ENCODE data around the gene PCNX2. TPM values are rescaled to one million over a fixed set of nuclear protein-coding genes. Genes with fewer than 3 reads are reported as not detected.
"Not testable (repeated sequence)": the region's sequence is repeated elsewhere in the genome, so short reads cannot be mapped to it uniquely, and the experiment has no call there.

The PCNX2 gene
- polyA plus RNA-seq, 1 donor (not counting 4 experiments of a cell fraction or from before 2014, with no cell fraction given): 18.0 TPM

DNA sequence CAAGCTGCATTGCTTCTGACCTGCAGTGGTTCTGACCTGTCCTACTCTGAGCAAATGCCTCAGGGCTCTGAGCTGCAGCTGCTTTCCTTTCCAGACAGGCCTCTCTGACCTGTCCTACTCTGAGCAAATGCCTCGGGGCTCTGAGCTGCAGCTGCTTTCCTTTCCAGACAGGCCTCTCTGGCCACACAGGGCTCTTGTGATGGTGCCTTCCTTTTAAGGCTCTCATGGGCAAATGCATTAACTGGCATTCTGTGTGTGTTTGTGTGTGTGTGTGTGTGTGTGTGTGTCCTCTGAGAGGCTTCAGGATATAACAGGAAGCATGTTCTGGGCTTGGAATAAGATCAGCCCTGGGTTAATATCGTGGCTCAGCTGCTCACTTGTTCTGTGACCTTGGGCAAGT is 213.8 kb downstream of the PCNX2 start:
- no peak overlapping the region for H3K27ac ChIP-seq (ENCODE audit: control insufficient read depth, insufficient read depth, low read length)
- no peak overlapping the region for H3K9ac ChIP-seq (ENCODE audit: control insufficient read depth, extremely low read depth, insufficient read depth, low read length)
- H3K9me1 ChIP-seq (ENCODE audit: control insufficient read depth, extremely low read depth, insufficient read depth, low read length): no peaks in the 10 kb centered on the region
- H3K4me3 ChIP-seq (ENCODE audit: control insufficient read depth in 2 of 3, extremely low read depth in 1 of 3, insufficient read depth in 2 of 3, low read depth in 1 of 3, low read length in 3 of 3): no peak overlapping the region
- no peak overlapping the region for H2AFZ ChIP-seq (ENCODE audit: control insufficient read depth, low read length)
- H3K4me2 ChIP-seq (ENCODE audit: control insufficient read depth, extremely low read depth, insufficient read depth, low read depth, low read length): no peak overlapping the region
- dilution Hi-C loops (cut with MboI; ENCODE audit: extremely low pct_ligation_motif_present, low sequenced_read_pairs): no loop called here
- TF ChIP-seq, protein P1, sequence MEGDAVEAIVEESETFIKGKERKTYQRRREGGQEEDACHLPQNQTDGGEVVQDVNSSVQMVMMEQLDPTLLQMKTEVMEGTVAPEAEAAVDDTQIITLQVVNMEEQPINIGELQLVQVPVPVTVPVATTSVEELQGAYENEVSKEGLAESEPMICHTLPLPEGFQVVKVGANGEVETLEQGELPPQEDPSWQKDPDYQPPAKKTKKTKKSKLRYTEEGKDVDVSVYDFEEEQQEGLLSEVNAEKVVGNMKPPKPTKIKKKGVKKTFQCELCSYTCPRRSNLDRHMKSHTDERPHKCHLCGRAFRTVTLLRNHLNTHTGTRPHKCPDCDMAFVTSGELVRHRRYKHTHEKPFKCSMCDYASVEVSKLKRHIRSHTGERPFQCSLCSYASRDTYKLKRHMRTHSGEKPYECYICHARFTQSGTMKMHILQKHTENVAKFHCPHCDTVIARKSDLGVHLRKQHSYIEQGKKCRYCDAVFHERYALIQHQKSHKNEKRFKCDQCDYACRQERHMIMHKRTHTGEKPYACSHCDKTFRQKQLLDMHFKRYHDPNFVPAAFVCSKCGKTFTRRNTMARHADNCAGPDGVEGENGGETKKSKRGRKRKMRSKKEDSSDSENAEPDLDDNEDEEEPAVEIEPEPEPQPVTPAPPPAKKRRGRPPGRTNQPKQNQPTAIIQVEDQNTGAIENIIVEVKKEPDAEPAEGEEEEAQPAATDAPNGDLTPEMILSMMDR (optimal IDR thresholded peaks at IDR 0.05 in 1 of 3, IDR thresholded peaks at IDR 0.05 in 1 of 3, conservative IDR thresholded peaks at IDR 0.05 in 1 of 3; ENCODE audit: extremely low read depth in 1 of 3, insufficient read depth in 2 of 3, low read length in 3 of 3): no peak
- no peak for TF ChIP-seq EZH2 (IDR thresholded peaks at IDR 0.05; ENCODE audit: low read length)
- H3K79me2 ChIP-seq (ENCODE audit: control insufficient read depth, insufficient read depth, low read length): no peaks in the 10 kb centered on the region
- DNase-seq (ENCODE audit: low read depth, low spot score) (no peak), FAIRE-seq (no peak)
- peaks cover 21% of the 10 kb centered on the region for H3K4me1 ChIP-seq (ENCODE audit: control insufficient read depth, extremely low read depth, insufficient read depth, low read length)
- H3K9me3 ChIP-seq (ENCODE audit: control insufficient read depth, low read depth, low read length): no peaks in the 10 kb centered on the region
- no peaks in the 10 kb centered on the region for H3K27me3 ChIP-seq (ENCODE audit: control insufficient read depth, extremely low read depth, insufficient read depth, low read length)
- H3K36me3 ChIP-seq (ENCODE audit: control insufficient read depth in 2 of 2, extremely low read depth in 1 of 2, insufficient read depth in 2 of 2, low read length in 2 of 2): peaks cover 1 to 4% of the 10 kb centered on the region in 2 experiments
- H4K20me1 ChIP-seq (ENCODE audit: control insufficient read depth, extremely low read depth, insufficient read depth, low read length): no peaks in the 10 kb centered on the region

DNA sequence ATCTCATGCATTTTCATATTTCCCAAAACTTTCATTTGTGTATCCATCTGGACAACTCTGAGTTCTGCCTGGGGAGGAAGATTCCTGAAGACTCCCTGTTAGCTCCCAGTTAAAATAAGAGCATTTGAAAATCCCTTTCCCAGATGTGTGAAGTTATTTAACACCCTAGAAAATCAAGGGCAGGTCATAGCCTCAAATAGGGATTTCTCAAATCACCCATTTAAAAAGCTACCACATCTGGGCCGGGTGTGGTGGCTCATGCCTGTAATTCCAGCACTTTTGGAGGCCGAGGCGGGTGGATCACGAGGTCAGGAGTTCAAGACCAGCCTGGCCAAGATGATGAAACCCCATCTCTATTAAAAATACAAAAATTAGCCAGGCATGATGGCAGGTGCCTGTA is 214.7 kb downstream of the PCNX2 start:
- FAIRE-seq; H3K27ac ChIP-seq (ENCODE audit: control insufficient read depth, insufficient read depth, low read length); dilution Hi-C loops (cut with MboI; ENCODE audit: extremely low pct_ligation_motif_present, low sequenced_read_pairs); H4K20me1 ChIP-seq (ENCODE audit: control insufficient read depth, extremely low read depth, insufficient read depth, low read length); H3K27me3 ChIP-seq (ENCODE audit: control insufficient read depth, extremely low read depth, insufficient read depth, low read length); H3K9ac ChIP-seq (ENCODE audit: control insufficient read depth, extremely low read depth, insufficient read depth, low read length); H3K4me2 ChIP-seq (ENCODE audit: control insufficient read depth, extremely low read depth, insufficient read depth, low read depth, low read length); H3K4me3 ChIP-seq (ENCODE audit: control insufficient read depth in 2 of 3, extremely low read depth in 1 of 3, insufficient read depth in 2 of 3, low read depth in 1 of 3, low read length in 3 of 3); H3K79me2 ChIP-seq (ENCODE audit: control insufficient read depth, insufficient read depth, low read length); H3K9me3 ChIP-seq (ENCODE audit: control insufficient read depth, low read depth, low read length); DNase-seq (ENCODE audit: low read depth, low spot score); H2AFZ ChIP-seq (ENCODE audit: control insufficient read depth, low read length); H3K36me3 ChIP-seq (ENCODE audit: control insufficient read depth in 2 of 2, extremely low read depth in 1 of 2, insufficient read depth in 2 of 2, low read length in 2 of 2); H3K9me1 ChIP-seq (ENCODE audit: control insufficient read depth, extremely low read depth, insufficient read depth, low read length): not testable (repeated sequence)
- H3K4me1 ChIP-seq (ENCODE audit: control insufficient read depth, extremely low read depth, insufficient read depth, low read length): peaks cover 17% of the 10 kb centered on the region

DNA sequence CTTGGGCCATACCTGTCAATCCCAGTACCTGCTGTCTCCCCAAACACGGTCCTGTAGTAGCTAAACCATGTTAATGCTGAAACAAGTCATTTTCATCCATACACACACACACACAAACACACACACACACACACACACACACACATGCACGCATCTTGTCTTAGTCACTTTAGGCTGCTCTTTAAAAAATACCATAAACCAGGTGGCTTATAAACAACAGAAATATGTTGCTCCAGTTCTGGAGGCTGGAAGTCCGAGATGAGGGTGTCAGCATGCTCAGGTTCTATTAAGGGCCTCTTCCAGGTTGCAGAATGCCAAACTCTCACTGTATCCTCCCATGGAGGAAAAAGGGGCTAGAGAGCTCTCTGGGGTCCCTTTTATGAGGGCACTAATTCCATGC is 215.2 kb downstream of the PCNX2 start:
- dilution Hi-C loops (cut with MboI; ENCODE audit: extremely low pct_ligation_motif_present, low sequenced_read_pairs): no loop called here
- no peak overlapping the region for H3K27ac ChIP-seq (ENCODE audit: control insufficient read depth, insufficient read depth, low read length)
- FAIRE-seq: no peak

More for the DNA sequence above, 215.2 kb downstream of the PCNX2 start:
- Histone ChIP-seq H3K4me2 (ENCODE audit: control insufficient read depth, extremely low read depth, insufficient read depth, low read depth, low read length) (no peak overlapping the region), H2AFZ (ENCODE audit: control insufficient read depth, low read length) (no peak overlapping the region), H3K79me2 (ENCODE audit: control insufficient read depth, insufficient read depth, low read length) (no peaks in the 10 kb centered on the region), H3K4me1 (ENCODE audit: control insufficient read depth, extremely low read depth, insufficient read depth, low read length) (peaks cover 13% of the 10 kb centered on the region), H4K20me1 (ENCODE audit: control insufficient read depth, extremely low read depth, insufficient read depth, low read length) (no peaks in the 10 kb centered on the region), H3K9me3 (ENCODE audit: control insufficient read depth, low read depth, low read length) (no peaks in the 10 kb centered on the region), H3K27me3 (ENCODE audit: control insufficient read depth, extremely low read depth, insufficient read depth, low read length) (no peaks in the 10 kb centered on the region), H3K36me3 (ENCODE audit: control insufficient read depth in 2 of 2, extremely low read depth in 1 of 2, insufficient read depth in 2 of 2, low read length in 2 of 2) (peaks cover 1 to 4% of the 10 kb centered on the region in 2 experiments), H3K4me3 (ENCODE audit: control insufficient read depth in 2 of 3, extremely low read depth in 1 of 3, insufficient read depth in 2 of 3, low read depth in 1 of 3, low read length in 3 of 3) (no peak overlapping the region), H3K9ac (ENCODE audit: control insufficient read depth, extremely low read depth, insufficient read depth, low read length) (no peak overlapping the region), H3K9me1 (ENCODE audit: control insufficient read depth, extremely low read depth, insufficient read depth, low read length) (no peaks in the 10 kb centered on the region)
- TF ChIP-seq EZH2 (IDR thresholded peaks at IDR 0.05; ENCODE audit: low read length): no peak
- TF ChIP-seq, protein P1 (optimal IDR thresholded peaks at IDR 0.05 in 1 of 3, IDR thresholded peaks at IDR 0.05 in 1 of 3, conservative IDR thresholded peaks at IDR 0.05 in 1 of 3; ENCODE audit: extremely low read depth in 1 of 3, insufficient read depth in 2 of 3, low read length in 3 of 3): no peak
- DNase-seq (ENCODE audit: low read depth, low spot score): no peak
